ENCODE data around the gene SHROOM4. TPM values are rescaled to one million over a fixed set of nuclear protein-coding genes. Genes with fewer than 3 reads are reported as not detected.

SHROOM4 gene
- total and polyA plus RNA-seq, 8 donors: 23.0 to 39.1 (median 34.4) TPM

DNA sequence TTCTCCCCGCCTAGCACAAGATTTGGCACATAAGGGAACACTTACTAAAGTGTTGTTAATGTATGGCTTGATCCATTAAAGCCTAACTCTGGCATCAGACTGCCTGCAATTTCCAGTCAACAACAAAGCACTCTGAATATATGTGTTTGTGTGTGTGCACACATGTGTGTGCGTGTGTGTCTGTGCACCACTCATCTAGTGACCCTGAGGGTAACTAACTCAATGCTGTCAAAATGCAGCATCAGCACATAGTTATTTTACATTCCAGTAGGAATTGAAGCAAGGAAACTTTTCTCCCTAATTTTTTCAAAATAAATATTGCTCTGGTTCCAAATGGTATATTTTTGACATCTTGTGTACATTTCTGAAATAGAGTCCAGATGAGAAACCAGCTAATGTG lies 94.4 kb downstream of the SHROOM4 start:
- TF ChIP-seq, protein P1, sequence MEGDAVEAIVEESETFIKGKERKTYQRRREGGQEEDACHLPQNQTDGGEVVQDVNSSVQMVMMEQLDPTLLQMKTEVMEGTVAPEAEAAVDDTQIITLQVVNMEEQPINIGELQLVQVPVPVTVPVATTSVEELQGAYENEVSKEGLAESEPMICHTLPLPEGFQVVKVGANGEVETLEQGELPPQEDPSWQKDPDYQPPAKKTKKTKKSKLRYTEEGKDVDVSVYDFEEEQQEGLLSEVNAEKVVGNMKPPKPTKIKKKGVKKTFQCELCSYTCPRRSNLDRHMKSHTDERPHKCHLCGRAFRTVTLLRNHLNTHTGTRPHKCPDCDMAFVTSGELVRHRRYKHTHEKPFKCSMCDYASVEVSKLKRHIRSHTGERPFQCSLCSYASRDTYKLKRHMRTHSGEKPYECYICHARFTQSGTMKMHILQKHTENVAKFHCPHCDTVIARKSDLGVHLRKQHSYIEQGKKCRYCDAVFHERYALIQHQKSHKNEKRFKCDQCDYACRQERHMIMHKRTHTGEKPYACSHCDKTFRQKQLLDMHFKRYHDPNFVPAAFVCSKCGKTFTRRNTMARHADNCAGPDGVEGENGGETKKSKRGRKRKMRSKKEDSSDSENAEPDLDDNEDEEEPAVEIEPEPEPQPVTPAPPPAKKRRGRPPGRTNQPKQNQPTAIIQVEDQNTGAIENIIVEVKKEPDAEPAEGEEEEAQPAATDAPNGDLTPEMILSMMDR (IDR thresholded peaks at IDR 0.05): no peak
- Histone ChIP-seq H3K27ac (no peak overlapping the region), H3K4me3 (no peak overlapping the region), H3K4me1 (no peaks in the 10 kb centered on the region), H3K36me3 (no peaks in the 10 kb centered on the region), H3K9me3 (no peaks in the 10 kb centered on the region), H3K27me3 (no peaks in the 10 kb centered on the region)
- ATAC-seq (no peak), DNase-seq (no peak)
- intact Hi-C loops (cut with DNase I): no loop called here

- H3K4me3 ChIP-seq: no peak overlapping the region
- no peaks in the 10 kb centered on the region for H3K9me3 ChIP-seq
- ATAC-seq: no peak
- H3K36me3 ChIP-seq: no peaks in the 10 kb centered on the region
- TF ChIP-seq, protein P1 (IDR thresholded peaks at IDR 0.05): no peak
- intact Hi-C loops (cut with DNase I): no loop called here
- no peak for DNase-seq
- H3K27ac ChIP-seq: no peak overlapping the region
- H3K4me1 ChIP-seq: no peaks in the 10 kb centered on the region
- no peaks in the 10 kb centered on the region for H3K27me3 ChIP-seq
Measured at GRCh38 chrX:50718776-50719175, 95.2 kb downstream of the SHROOM4 start.

DNA sequence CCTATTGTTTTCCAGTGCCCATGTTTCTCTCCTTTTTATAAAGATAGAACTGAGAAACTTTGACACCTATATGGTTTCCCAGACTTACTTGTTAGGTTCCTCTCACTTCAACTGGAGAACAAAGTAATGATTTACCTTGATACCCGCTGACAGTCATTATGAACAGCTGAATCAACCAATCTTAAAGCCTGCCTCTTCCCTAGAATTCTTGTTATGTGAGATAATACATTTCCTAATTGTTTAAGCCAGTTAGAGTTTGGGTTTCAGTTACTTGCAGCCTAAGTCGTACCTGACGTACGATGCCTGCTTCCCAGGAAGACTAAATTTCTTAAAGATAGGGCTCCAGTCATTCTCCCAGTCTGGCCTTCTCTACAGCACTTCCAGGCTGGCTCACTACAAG lies 97.3 kb downstream of the SHROOM4 start:
- Histone ChIP-seq H3K4me1 (no peaks in the 10 kb centered on the region), H3K27ac (no peak overlapping the region), H3K9me3 (no peaks in the 10 kb centered on the region), H3K4me3 (no peak overlapping the region), H3K36me3 (no peaks in the 10 kb centered on the region), H3K27me3 (no peaks in the 10 kb centered on the region)
- intact Hi-C loops (cut with DNase I): no loop called here
- ATAC-seq (no peak), DNase-seq (no peak)
- TF ChIP-seq, protein P1 (IDR thresholded peaks at IDR 0.05): no peak

GRCh38 chrX:50712777-50713176 lies 101.2 kb downstream of the SHROOM4 start:
- Histone ChIP-seq H3K9me3 (no peaks in the 10 kb centered on the region), H3K27me3 (no peaks in the 10 kb centered on the region), H3K27ac (no peak overlapping the region), H3K36me3 (no peaks in the 10 kb centered on the region), H3K4me1 (peaks cover 0 to 3% of the 10 kb centered on the region in 2 donors), H3K4me3 (no peak overlapping the region)
- no peak for ATAC-seq
- intact Hi-C loops (cut with DNase I): no loop called here
- DNase-seq: no peak
- TF ChIP-seq, protein P1 (IDR thresholded peaks at IDR 0.05): no peak

DNA sequence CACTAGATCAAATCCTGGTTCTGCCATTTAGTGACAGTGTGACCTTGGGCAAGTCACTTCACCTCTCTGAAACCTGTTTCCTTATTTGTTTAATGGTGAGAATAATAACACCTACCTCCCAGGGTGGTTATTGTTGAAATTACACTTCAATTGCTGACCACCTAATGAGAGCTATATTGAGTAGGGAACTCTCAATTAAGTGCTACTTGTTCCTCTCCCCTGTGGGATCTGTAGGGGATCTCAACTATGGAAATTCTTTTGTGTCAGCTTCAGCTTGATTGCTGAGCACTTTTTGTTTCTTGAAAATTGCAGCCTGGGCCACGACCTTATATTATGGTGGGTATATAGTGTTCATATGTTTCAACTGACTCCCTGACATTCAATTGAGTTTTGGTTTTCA lies 102.1 kb downstream of the SHROOM4 start:
- no peaks in the 10 kb centered on the region for H3K9me3 ChIP-seq
- intact Hi-C loops (cut with DNase I): no loop called here
- TF ChIP-seq, protein P1 (IDR thresholded peaks at IDR 0.05): no peak
- no peak overlapping the region for H3K4me3 ChIP-seq
- peaks cover 0 to 3% of the 10 kb centered on the region in 2 donors for H3K4me1 ChIP-seq
- ATAC-seq (no peak), DNase-seq (no peak)
- no peaks in the 10 kb centered on the region for H3K36me3 ChIP-seq
- H3K27ac ChIP-seq: no peak overlapping the region
- H3K27me3 ChIP-seq: no peaks in the 10 kb centered on the region
